ENCODE measurements around the gene TSPAN6.

DNA sequence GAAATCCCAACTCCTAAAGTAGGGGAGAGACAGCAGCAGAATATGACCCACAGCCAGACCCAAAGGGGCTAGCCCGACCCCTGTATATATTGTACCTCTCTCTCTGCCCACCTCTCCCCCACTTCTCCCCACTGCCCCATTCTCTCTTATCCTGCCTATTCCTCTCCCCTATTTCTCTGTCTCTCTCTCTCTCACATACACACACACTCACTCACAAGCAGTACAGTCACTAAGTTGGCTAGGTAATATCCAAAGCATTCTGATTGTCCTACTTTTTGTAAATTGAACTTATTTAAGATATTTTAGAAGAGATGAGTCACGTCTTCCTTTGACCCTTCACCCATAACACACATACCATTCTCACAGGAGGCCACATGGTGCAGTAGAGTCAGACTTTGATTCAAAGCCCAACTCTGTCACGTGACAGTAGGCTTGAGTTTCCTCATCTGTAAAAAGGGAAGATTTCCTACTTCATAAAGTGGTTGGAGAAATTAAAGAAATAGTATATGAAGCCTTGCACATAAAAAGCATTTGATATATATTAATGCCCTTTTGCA lies 36.9 kb upstream of the TSPAN6 start:
- TF ChIP-seq CTCF (IDR thresholded peaks at IDR 0.05) (no peak), POLR2AphosphoS5 (IDR thresholded peaks at IDR 0.05) (no peak), POLR2A (IDR thresholded peaks at IDR 0.05) (no peak), EP300 (IDR thresholded peaks at IDR 0.05) (no peak)
